ENCODE results near the gene CH25H.

CH25H gene

DNA sequence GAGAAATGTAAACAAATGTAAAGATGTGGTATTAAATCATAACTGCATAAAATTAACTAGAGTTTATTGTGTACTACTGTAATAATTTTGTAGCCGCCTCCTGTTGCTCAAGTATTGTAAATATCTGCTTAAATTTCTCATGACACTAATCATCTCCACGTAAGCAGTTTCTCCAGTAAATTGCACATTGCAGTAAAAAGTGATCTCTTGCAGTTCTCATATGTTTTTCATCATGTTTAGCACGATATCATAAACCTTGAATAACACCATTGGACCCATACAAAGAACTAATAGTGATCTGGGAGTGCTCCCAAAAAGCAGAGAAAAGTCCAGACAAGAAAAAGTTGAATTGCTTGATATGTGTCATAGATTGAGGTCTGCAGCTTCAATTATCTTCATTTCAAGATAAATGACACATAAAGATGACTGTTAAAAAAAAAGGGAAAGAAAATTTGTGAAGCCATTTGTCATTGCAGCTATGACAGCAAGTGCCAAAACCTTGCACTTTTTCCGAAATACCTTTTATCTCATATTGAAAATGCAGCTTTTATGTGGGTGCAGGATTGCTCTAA lies 29.2 kb upstream of the CH25H start:
- no peak for DNase-seq
- in situ Hi-C loops (cut with HindIII; ENCODE audit: low pct_ligation_motif_present, low sequenced_read_pairs): no loop called here

DNA sequence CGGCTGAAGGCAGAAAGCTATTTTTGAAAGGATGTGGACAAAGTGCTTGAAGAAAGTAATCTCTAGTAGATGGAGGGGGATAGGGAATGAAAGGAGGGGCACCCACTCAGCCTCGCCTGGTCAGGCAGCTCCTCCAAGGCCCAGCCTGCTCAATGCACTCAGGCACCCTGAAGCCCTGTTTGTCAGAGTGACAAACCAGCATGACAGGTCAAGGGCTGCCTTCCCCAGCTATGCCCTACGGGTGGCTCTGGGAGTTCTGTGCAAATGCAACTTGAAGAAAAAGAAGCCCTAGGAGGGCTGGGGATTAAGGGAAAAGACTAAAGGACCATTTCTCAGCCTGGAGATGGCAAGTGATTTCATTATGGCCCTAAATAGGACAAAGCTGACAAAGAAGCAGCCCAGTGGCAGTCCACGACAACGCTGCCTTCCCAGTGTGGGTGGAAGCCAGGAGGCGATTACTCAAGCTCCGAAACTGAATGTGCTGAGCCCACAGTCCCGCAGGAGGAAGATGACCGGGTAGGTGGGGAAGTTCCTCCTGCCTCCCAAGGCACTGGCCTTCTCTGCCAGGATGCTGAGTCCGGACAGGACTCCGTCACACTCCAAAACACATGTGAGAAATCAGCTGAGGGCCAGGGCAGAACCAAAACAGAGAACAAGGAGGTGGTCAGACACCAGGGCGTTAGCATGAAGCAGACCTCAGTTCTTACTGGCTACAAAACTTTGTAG lies 28.1 kb upstream of the CH25H start:
- no peaks in the 10 kb centered on the region for H3K27me3 ChIP-seq (replicated peaks)
- no peak for DNase-seq
- H3K27ac ChIP-seq: no peak overlapping the region
- in situ Hi-C loops (cut with HindIII; ENCODE audit: low pct_ligation_motif_present, low sequenced_read_pairs): no loop called here
- H3K36me3 ChIP-seq (replicated peaks): peaks cover 6% of the 10 kb centered on the region
- no peak overlapping the region for H3K4me3 ChIP-seq (ENCODE audit: low read depth, low read length)
- TF ChIP-seq, protein P1, sequence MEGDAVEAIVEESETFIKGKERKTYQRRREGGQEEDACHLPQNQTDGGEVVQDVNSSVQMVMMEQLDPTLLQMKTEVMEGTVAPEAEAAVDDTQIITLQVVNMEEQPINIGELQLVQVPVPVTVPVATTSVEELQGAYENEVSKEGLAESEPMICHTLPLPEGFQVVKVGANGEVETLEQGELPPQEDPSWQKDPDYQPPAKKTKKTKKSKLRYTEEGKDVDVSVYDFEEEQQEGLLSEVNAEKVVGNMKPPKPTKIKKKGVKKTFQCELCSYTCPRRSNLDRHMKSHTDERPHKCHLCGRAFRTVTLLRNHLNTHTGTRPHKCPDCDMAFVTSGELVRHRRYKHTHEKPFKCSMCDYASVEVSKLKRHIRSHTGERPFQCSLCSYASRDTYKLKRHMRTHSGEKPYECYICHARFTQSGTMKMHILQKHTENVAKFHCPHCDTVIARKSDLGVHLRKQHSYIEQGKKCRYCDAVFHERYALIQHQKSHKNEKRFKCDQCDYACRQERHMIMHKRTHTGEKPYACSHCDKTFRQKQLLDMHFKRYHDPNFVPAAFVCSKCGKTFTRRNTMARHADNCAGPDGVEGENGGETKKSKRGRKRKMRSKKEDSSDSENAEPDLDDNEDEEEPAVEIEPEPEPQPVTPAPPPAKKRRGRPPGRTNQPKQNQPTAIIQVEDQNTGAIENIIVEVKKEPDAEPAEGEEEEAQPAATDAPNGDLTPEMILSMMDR (IDR thresholded peaks at IDR 0.05; ENCODE audit: low read depth, low read length, missing control alignments): no peak

More for the DNA sequence above, 29.2 kb upstream of the CH25H start:
- Histone ChIP-seq H3K27ac (no peak overlapping the region), H3K4me3 (ENCODE audit: low read depth, low read length) (no peak overlapping the region), H3K36me3 (replicated peaks) (peaks cover 6% of the 10 kb centered on the region), H3K27me3 (replicated peaks) (no peaks in the 10 kb centered on the region)
- TF ChIP-seq, protein P1 (IDR thresholded peaks at IDR 0.05; ENCODE audit: low read depth, low read length, missing control alignments): no peak

DNA sequence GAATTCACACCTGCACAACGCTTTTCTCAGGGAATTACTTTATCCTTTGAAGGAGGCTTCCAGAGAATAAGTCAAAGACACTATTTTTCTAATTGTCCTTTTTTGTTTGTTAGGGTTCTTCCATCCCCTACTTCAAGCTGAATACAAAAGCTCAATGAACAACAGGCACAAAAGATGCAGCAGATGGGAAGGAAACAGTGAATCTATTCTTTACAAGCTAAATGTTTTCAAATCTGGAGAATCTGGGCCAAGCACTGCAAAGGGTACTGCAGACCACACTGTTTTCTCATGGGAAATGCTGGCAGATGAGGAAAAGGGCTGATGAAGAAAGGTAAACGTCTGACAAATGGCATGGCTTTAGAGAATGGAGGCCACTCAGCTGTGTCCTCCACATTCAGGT lies 25.9 kb upstream of the CH25H start:
- DNase-seq: no peak
- Histone ChIP-seq H3K27me3 (replicated peaks) (no peaks in the 10 kb centered on the region), H3K27ac (no peak overlapping the region), H3K4me3 (ENCODE audit: low read depth, low read length) (no peak overlapping the region), H3K36me3 (replicated peaks) (peaks cover 1% of the 10 kb centered on the region)
- in situ Hi-C loops (cut with HindIII; ENCODE audit: low pct_ligation_motif_present, low sequenced_read_pairs): no loop called here
- TF ChIP-seq, protein P1 (IDR thresholded peaks at IDR 0.05; ENCODE audit: low read depth, low read length, missing control alignments): no peak

DNA sequence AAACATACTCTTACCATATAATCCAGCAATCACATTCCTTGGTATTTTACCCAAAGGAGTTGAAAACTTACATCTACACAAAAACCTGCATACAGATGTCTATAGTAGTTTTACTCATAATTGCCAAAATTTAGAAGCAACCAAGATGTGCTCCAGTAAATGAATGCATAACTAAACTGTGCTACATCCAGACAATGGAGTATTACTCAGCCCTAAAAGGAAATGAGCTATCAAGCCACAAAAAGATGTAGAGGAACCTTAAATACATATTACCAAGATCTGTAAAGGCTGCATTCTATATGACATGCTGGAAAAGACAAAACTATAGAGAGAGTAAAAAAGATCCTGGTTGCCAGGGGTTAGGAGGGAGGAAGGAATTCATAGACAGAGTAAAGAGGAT lies 21.8 kb upstream of the CH25H start:
- no peak for DNase-seq
- Histone ChIP-seq H3K36me3 (replicated peaks) (peaks cover 5% of the 10 kb centered on the region), H3K4me3 (ENCODE audit: low read depth, low read length) (no peak overlapping the region), H3K27me3 (replicated peaks) (no peaks in the 10 kb centered on the region), H3K27ac (no peak overlapping the region)
- in situ Hi-C loops (cut with HindIII; ENCODE audit: low pct_ligation_motif_present, low sequenced_read_pairs): no loop called here
- TF ChIP-seq, protein P1 (IDR thresholded peaks at IDR 0.05; ENCODE audit: low read depth, low read length, missing control alignments): no peak

DNA sequence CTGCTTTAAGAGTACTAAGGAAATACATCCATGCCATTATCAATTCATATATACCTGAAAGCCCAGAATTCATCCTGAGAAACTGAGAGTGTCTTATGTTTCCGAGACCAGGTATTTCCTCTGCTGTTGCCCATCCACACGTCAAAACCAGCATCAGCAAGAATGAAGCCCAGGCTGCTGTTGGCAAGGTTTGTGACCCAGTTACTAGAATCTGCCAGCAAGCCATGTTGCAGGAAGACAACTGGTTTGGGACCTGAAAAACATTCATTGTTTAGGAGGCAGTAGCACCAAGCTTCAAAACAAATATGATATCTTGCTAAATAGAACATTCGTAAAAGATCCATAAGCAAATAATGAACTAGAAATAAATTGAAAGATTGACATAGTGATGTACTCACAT lies 21.0 kb upstream of the CH25H start:
- TF ChIP-seq, protein P1 (IDR thresholded peaks at IDR 0.05; ENCODE audit: low read depth, low read length, missing control alignments): no peak
- no peak for DNase-seq
- peaks cover 5% of the 10 kb centered on the region for H3K36me3 ChIP-seq (replicated peaks)
- in situ Hi-C loops (cut with HindIII; ENCODE audit: low pct_ligation_motif_present, low sequenced_read_pairs): no loop called here
- no peak overlapping the region for H3K4me3 ChIP-seq (ENCODE audit: low read depth, low read length)
- no peaks in the 10 kb centered on the region for H3K27me3 ChIP-seq (replicated peaks)
- H3K27ac ChIP-seq: no peak overlapping the region
